Dendritic cell treated with granulocyte-macrophage colony-stimulating factor and Interleukin-4, amounts not matched to agents 40 ng/mL and 50 ng/mL, for 4 days (primary cell): ENCODE measurements around the gene FDX1.

Experiments used
- H3K27ac Mint-ChIP-seq: one replicate; pipeline ENCODE4 v1.8.0; 2022; ENCODE audit warnings: mild to moderate bottlenecking, mixed read lengths
- H3K27me3 Mint-ChIP-seq: one replicate; pipeline ENCODE4 v1.8.0; 2022; ENCODE audit warnings: mild to moderate bottlenecking, mixed read lengths
- H3K36me3 Mint-ChIP-seq: one replicate; pipeline ENCODE4 v1.8.0; 2022; ENCODE audit warnings: low read depth, mixed read lengths
- H3K4me1 Mint-ChIP-seq: one replicate; pipeline ENCODE4 v1.8.0; 2022; ENCODE audit warnings: low read depth, mixed read lengths
- H3K4me3 Mint-ChIP-seq: one replicate; pipeline ENCODE4 v1.8.0; 2022; ENCODE audit warnings: mild to moderate bottlenecking, moderate library complexity, mixed read lengths
- H3K9me3 Mint-ChIP-seq: one replicate; pipeline ENCODE4 v1.8.0; 2022; ENCODE audit warnings: mixed read lengths
- intact Hi-C: fragments of 100-400 bp; cut with micrococcal nuclease; formaldehyde crosslinking; loops from one replicate; pipeline ENCODE4 v1.15.0; 2022

FDX1 gene

DNA sequence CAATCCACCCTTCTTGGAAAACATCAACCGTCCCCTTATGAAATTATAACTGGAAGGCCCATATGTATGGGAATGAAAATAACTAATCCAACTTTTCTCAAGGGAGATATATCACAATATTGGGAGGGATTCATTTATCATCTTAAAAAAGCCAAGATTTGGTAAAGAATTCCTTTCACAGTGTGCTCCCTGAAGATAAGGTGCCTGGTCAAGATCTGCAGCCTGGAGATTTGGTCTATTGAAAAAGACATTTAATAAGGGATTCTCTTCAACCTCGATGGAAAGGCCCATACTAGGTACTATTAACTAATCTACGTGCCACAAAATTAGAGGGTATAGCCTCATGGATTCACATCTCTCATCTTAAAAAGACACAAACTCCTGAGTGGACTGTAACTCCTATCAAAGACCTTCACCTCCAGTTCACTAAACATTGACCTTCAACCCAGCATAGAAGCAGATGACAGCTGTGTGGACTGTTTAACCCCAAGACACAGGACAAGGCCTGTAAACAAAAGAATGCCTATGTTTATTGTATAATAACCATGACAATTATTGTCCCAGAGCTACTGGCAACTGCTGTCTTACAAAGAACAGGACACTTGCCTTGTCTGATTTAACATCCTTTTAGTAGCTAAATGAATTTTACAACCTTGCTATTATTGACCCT is 4.8 kb upstream of the FDX1 start:
- intact Hi-C loops = no loop called here
- H3K4me3 Mint-ChIP-seq = no peak overlapping the region
- H3K9me3 Mint-ChIP-seq = peaks cover 26% of the 10 kb centered on the region
- no peak overlapping the region for H3K27ac Mint-ChIP-seq
- no peaks in the 10 kb centered on the region for H3K27me3 Mint-ChIP-seq
- no peaks in the 10 kb centered on the region for H3K4me1 Mint-ChIP-seq
- no peaks in the 10 kb centered on the region for H3K36me3 Mint-ChIP-seq

DNA sequence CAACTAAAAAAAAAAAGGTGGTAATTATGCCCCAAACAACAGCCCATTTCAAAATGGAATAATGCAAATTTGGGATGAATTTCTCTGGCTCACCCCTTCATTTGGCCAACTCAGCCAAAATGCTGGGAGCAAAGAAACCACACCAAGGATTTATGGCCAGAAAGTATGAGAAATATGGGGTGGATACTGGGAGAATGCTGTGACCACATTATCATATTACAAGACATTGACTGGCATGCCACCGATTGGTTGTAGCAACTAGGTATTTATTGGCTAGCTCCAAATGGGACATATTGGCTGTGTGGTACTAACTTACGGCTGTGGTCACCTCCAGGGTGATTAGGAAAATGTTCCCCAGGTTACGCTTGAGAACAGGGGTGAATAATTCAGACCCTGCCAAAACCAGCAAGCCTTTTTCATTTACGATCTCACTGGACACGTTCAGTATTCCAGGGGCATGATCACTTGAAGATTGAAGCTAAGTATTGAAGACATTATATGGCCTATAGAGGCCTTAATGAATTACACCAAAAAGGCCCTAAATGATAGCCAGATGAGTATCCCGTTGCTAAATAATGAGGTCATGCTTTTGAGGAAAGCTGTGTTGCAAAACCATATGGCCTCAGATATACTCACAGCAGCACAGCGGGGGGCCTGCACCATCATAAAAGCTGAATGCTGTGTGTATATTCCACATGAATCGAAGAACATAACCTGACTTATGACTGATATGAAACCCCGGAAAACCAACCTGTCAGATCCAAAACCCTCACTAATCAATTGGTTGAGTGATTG is 3.8 kb upstream of the FDX1 start:
- H3K27me3 Mint-ChIP-seq = no peaks in the 10 kb centered on the region
- peaks cover 7% of the 10 kb centered on the region for H3K36me3 Mint-ChIP-seq
- H3K9me3 Mint-ChIP-seq = peaks cover 16% of the 10 kb centered on the region
- intact Hi-C loops = no loop called here
- no peak overlapping the region for H3K4me3 Mint-ChIP-seq
- peaks cover 6% of the 10 kb centered on the region for H3K4me1 Mint-ChIP-seq
- no peak overlapping the region for H3K27ac Mint-ChIP-seq

DNA sequence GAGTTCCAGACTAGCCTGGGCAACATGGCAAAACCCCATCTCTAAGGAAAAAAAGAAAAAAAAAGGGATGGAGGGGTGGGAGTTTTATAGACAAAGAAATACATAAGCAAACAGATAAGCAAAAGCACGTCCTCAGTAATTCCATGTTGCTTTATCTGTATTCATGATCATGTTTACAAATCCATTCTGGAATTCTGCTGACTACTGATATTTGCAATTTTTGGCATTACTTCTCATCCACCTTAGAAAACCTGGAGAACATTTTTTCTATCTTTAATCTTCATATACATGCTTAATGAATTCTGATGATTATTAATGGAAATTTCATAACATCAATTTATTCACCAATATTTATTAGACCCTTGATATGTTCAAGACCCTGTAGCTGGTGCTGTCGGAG is 1.7 kb upstream of the FDX1 start:
- Mint-ChIP-seq H3K27me3 (no peaks in the 10 kb centered on the region), H3K36me3 (peaks cover 7% of the 10 kb centered on the region), H3K4me1 (peaks cover 24% of the 10 kb centered on the region), H3K9me3 (no peaks in the 10 kb centered on the region), H3K4me3 (no peak overlapping the region), H3K27ac (no peak overlapping the region)
- intact Hi-C loops = loop anchor here (2.0 kb wide), 1 partner anchor 51 kb away; no protein-coding TSS in a partner anchor

DNA sequence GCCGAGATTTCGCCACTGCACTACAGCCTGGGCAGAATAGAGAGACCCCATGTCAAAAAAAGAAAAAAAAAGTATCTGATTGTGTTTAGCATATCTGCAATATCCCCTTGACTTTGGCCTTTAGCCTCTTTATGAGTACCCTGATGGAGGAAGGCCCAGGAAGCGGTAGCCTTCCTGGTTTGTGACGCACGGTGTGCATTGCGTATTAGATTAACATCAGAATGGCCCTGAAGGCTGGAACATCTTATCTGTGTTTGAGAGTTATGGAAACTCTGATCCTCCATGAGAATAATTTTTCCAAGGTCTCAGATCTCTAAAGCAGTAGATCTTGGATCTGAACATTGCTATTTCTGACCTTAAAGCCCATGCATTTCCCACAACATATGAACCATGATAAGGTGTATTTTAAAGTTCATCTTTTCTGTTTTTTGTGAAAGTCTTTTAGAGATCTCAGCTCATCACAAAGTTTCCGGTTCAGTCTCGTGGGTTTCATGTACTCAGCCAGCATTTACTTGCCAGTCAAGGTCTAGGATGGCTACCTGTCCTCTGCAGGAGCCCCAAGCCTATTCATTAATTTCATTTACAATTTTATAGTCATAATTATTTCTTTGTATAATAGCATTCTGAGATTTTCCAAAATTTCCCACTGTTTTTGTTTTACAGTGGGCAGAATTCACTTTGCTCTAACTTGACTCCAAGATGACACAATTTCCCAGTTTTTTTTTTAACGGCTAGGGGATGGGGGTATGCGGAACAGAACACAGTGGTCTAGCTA is 605 bp upstream of the FDX1 start:
- Mint-ChIP-seq H3K4me1 (peaks cover 35% of the 10 kb centered on the region), H3K27me3 (no peaks in the 10 kb centered on the region), H3K36me3 (peaks cover 7% of the 10 kb centered on the region), H3K4me3 (peak overlapping the region; percentile 94), H3K9me3 (no peaks in the 10 kb centered on the region), H3K27ac (peak overlapping the region; percentile 95)
- intact Hi-C loops = loop anchor here (2.0 kb wide), 1 partner anchor 52 kb away; no protein-coding TSS in a partner anchor

DNA sequence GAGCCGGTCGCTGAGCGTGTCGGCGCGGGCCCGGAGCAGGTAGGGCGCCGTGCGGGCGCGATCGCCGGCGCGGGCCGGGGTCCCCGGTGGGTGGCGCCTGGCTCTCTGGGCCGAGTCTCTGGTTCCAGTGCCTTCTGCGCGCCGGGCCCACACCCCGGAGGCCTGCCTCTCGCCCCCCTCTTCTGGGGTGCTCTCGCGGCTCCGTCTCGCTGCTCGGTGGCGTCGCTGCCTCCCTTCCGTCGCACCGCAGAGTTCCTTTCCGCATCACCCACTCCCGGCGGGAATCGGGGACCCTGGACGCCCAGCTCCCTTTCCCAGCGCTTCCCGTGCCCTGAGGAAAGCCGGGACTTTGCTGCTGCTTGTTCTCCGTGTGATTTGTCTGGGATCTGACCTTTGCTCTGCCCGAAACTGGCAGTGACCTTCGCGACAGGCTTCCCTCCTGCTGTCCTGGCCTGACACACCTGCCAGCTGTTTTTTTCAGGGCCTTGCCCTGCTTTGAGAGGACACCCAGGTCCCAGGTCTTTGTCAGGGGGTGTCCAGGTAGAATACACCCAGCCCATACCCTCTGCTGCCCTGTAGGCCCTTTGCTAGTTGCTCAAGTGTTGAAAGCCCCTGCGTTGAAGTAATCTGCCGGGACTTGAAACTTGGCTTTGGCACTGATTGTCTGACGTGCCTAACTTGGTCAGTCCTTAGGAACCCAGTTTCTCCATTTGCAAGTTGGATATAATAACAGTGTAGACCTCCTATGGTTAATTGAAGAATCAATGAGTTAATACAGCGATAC is 711 bp downstream of the FDX1 start:
- no peaks in the 10 kb centered on the region for H3K27me3 Mint-ChIP-seq
- intact Hi-C loops = loop anchor here (5.0 to 10.0 kb wide), 3 partner anchors 47 to 486 kb away; partner anchors contain the start of gene RDX
- peaks cover 7% of the 10 kb centered on the region for H3K36me3 Mint-ChIP-seq
- peak overlapping the region; percentile 94 for H3K4me3 Mint-ChIP-seq
- H3K4me1 Mint-ChIP-seq = peaks cover 35% of the 10 kb centered on the region
- H3K9me3 Mint-ChIP-seq = no peaks in the 10 kb centered on the region
- peak overlapping the region; percentile 95 for H3K27ac Mint-ChIP-seq

DNA sequence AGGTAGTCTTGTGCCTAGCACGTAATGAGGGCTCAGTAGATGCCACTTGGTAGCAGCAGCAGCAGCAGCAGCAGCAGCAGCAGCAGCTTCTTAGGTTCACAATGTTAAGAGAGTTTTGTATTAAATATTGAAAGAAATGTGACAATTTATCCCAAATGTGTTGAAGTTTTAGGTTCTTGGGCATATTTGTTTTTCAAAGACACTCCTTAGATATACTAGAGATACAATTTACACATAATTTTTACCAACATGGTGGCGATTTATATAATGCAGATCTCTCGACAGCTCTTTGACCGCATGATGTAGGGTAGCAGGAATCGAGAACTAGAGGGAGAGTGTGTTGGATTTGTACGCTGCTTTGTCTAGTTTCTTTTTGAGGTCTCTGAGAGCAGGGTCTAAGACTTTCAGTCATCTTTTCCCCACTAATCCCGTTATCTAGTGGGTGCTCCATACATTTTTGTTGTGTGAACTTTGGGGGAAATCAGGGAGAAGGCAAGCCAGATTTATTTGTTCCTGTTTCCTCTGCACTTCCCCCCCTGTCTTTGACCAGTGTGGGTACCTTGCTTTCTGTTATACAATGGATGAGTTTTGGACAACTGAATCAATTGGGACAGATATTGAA is 1.4 kb downstream of the FDX1 start:
- intact Hi-C loops = loop anchor here (5.0 to 10.0 kb wide), 3 partner anchors 46 to 486 kb away; partner anchors contain the start of gene RDX
- Mint-ChIP-seq H3K4me1 (peaks cover 35% of the 10 kb centered on the region), H3K27ac (peak overlapping the region; percentile 95), H3K36me3 (peaks cover 7% of the 10 kb centered on the region), H3K27me3 (no peaks in the 10 kb centered on the region), H3K4me3 (peak overlapping the region; percentile 94), H3K9me3 (no peaks in the 10 kb centered on the region)

DNA sequence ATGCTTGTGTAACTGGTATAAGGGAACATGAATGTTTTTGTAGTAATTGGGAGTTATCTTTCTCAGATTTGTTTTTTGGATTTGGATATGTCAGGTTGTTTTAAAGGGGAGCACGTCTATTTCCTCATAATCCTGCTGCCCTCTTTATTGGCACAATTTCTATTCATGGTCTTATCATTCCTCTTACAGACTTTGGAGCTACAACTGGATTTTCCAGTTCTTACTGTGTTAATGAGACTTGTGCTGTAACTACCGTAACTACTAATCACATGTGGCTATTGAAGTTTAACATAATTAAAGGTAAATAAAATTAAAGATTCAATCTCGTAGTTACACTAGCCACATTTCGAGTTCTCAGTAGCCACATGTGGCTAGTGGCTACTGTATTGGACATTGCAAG is 1.9 kb downstream of the FDX1 start:
- H3K9me3 Mint-ChIP-seq = no peaks in the 10 kb centered on the region
- peaks cover 7% of the 10 kb centered on the region for H3K36me3 Mint-ChIP-seq
- H3K27ac Mint-ChIP-seq = peak overlapping the region; percentile 95
- peak overlapping the region; percentile 94 for H3K4me3 Mint-ChIP-seq
- no peaks in the 10 kb centered on the region for H3K27me3 Mint-ChIP-seq
- intact Hi-C loops = loop anchor here (5.0 to 10.0 kb wide), 3 partner anchors 46 to 487 kb away; partner anchors contain the start of gene RDX
- H3K4me1 Mint-ChIP-seq = peaks cover 35% of the 10 kb centered on the region

DNA sequence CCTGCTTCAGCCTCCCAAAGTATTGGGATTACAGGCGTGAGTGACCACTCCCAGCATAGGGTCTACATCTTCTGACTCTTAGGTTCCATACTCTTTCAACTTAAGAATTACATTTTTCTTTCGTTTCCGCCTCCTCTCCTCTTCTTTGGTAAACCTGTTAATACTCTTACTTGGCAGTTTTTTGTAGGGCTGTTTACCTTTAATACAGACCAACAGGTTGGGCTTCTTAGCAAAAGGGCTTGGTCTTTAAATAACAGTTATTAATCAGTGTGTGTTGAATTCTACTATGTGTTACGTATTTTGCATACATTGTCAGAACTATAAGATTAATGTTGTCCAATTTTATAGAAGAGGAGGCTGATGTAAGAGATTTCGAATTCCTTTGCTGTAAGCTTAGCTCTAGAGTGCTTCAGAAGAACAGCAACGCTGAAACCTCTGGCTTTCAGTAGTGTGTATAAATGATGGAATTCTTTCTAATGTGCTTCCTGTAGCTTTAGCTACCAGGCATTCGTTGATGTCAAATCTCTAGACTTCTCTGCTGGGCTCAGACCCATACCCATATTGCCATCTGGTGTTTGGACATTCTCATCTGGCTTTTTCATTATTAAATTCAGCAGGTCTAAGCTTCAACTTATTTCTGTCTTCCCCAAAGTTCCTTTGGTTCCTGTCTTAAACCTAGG is 3.1 kb downstream of the FDX1 start:
- Mint-ChIP-seq H3K36me3 (peaks cover 19% of the 10 kb centered on the region), H3K4me1 (peaks cover 35% of the 10 kb centered on the region), H3K4me3 (no peak overlapping the region), H3K9me3 (no peaks in the 10 kb centered on the region), H3K27ac (no peak overlapping the region), H3K27me3 (no peaks in the 10 kb centered on the region)
- intact Hi-C loops = loop anchor here (1.0 to 10.0 kb wide), 4 partner anchors 44 to 488 kb away; partner anchors contain the start of gene RDX

DNA sequence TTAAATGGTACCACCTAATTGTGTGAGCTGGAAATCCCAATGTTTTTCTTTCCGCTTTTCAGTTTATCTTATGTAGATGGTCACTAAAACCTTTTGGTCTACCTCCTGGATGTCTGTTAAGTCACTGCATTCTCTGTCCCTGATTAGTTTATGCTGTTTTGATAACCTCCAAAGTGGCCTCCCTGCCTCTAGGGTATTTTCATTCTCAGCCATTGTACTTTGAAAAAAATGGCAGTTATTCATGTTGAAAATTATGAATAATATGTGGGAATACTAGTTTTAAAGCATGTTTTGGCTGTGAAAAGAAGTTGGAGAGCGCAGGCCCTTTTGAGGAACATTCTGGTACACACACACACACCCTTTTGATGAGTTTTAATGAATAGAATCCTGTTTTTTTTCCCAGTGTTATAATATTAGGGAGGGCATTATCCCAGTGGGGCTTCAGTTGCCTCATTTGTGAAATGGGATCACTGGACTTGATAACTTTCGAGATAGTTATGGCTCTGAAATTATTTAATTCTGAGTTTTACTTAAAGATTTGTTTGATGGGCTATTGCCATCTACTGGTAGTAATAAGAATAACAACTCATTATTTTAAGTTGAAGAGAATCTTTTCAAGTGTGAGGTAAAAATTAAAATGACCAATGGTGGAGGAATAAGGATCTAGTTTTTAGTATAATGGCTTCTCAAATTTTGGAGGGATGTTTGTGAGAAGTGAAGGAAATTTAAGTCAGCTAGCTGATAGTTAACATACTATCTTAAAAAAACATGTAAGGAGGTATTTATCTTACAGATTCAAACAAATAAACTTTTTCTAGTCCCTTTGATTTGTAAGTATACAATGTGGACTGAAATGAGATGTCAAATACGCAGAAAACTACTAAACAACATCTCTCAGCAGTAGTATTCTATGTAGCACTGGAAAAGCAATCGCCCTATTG is 3.9 kb downstream of the FDX1 start:
- Mint-ChIP-seq H3K4me1 (peaks cover 35% of the 10 kb centered on the region), H3K9me3 (no peaks in the 10 kb centered on the region), H3K4me3 (no peak overlapping the region), H3K27ac (no peak overlapping the region), H3K27me3 (no peaks in the 10 kb centered on the region), H3K36me3 (peaks cover 27% of the 10 kb centered on the region)
- intact Hi-C loops = loop anchor here (1.0 to 10.0 kb wide), 4 partner anchors 44 to 489 kb away; partner anchors contain the start of gene RDX

DNA sequence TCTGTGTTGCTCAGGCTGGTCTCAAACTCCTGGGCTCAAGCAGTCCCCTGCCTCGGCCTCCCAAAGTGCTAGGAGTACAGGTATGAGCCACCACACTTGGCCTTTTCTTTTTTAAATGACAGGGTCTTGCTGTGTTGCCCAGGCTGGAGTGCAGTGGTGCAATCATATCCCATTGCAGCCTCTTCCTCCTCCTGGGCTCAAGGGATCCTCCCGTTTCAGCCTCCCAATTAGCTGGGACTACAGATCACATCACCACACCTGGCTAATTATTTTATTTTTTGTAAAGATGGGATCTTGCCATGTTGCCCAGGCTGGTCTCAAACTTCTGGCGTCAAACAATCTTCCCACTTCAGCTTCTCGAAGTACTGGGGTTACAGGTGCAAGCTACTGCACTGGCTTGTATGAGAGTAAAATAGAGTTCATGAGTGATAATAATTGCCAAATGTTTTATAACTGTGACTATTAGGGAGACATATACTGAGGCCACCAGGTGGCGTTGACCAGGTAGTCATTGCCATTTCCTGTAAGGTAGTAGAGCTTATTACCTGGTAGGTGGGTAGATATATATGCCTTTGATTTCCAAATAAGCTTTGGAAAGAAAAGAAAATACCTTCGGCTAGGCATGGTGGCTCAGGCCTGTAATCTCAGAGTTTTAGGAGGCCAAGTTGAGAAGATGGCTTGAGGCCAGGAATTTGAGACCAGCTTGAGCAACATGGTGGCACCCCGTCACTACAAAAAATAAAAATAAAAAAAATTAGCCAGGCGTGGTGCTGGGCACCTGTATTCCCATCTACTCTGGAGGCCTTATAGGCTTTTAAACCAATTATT is 5.4 kb downstream of the FDX1 start:
- intact Hi-C loops = loop anchor here (5.0 to 10.0 kb wide), 3 partner anchors 42 to 490 kb away; partner anchors contain the start of gene RDX
- Mint-ChIP-seq H3K9me3 (no peaks in the 10 kb centered on the region), H3K4me3 (no peak overlapping the region), H3K36me3 (peaks cover 42% of the 10 kb centered on the region), H3K27me3 (no peaks in the 10 kb centered on the region), H3K4me1 (peaks cover 35% of the 10 kb centered on the region), H3K27ac (no peak overlapping the region)
